GM21619 (cell line): Measurements from ENCODE around the gene SHANK1.

ENCODE experiments used
- ATAC-seq: cut with Tn5 transposase; IDR thresholded peaks from one replicate; pipeline ENCODE4 v1.9.1; 2021; ENCODE audit not compliant: unreplicated experiment

The SHANK1 gene

GRCh38 chr19:50729894-50730293, 10.3 kb upstream of the SHANK1 start:
- ATAC-seq = no peak

DNA sequence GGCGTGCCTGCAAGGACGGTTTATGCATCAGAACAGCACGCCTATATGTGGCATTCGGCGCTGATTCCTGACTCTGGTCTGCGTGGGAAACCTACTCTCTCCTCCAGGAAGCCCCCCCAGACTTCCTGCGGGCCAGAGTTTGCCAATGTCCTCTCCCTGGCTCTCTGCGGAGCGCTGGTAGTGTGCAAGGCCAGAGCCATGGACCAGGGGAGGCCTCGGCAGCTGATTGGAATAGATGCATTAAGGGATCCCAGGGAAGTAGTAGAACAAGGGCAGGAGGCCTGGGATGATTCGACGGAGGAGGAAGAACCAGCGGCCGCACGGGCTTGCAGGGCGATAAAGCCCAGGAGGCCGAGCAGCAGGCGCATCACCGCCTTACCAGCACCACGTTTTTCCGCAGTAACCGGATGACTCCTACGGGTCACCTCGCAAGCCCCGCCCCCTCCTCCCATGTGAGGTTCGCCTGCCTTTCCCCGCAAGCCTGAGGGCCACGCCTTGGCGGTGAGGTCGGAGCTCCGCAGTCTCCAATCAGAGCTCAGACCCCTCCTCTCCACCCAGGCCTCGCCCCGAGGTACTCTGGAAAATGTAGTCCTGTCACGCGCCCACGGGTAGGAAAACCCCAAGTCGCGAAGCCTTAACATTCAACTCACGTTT, 8.6 kb upstream of the SHANK1 start:
- ATAC-seq = no peak

DNA sequence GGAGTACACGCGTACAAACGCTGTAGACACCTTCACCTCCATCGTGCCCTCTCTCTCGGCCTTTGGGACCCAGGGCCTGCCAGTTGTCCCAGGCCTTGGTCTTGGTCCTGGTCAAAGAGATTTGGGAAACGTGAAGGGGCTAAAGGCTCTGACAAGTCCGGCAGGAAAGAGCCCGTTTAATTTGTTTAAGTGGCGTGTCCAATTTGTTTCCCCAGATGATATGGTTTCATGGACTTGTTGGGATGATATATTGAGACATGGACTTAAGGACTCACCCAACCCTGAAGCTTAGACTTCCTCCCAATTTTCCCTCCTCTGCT, 6.3 kb upstream of the SHANK1 start:
- ATAC-seq = no peak

DNA sequence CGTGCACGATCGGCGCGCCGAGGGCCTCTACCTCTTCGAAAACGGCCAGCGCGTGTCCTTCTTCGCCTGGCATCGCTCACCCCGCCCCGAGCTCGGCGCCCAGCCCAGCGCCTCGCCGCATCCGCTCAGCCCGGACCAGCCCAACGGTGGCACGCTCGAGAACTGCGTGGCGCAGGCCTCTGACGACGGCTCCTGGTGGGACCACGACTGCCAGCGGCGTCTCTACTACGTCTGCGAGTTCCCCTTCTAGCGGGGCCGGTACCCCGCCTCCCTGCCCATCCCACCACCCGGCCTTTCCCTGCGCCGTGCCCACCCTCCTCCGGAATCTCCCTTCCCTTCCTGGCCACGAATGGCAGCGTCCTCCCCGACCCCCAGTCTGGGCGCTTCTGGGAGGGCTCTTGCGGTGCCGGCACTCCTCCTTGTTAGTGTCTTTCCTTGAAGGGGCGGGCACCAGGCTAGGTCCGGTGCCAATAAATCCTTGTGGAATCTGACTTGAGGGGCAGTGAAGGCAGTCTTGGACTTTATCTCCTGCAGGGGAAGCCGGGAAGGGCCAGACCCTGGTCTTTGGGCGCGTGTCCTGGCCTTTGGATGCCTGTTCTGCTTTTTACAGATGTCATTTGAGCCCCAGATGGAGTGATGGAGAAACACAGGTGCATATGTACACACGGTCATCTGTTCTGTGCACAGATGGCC, 5.8 kb upstream of the SHANK1 start:
- peak; percentile 24 for ATAC-seq

DNA sequence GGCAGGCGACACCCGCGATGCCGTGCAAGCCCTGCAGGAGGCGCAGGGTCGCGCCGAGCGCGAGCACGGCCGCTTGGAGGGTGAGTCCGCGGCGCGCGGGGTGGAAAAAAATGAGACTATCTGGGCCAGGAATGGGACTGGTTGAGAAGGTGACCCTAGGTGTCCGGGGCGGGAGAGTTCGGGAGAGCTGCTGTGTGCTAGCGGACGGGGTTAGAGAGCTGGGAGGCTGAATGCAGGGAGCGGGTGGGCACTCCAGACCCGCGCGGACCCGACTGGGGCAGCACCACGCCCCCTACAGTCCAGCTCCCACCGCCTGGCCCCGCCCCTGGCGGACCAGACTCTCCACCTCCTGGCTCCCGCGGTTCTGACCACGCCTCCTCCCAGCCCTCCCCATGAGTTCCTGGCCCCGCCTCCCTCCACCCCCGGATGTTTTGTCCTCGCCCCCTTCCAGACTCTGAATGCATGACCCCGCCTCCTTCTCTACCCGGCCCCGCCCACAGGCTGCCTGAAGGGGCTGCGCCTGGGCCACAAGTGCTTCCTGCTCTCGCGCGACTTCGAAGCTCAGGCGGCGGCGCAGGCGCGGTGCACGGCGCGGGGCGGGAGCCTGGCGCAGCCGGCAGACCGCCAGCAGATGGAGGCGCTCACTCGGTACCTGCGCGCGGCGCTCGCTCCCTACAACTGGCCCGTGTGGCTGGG, 5.1 kb upstream of the SHANK1 start:
- ATAC-seq = peak; percentile 64

DNA sequence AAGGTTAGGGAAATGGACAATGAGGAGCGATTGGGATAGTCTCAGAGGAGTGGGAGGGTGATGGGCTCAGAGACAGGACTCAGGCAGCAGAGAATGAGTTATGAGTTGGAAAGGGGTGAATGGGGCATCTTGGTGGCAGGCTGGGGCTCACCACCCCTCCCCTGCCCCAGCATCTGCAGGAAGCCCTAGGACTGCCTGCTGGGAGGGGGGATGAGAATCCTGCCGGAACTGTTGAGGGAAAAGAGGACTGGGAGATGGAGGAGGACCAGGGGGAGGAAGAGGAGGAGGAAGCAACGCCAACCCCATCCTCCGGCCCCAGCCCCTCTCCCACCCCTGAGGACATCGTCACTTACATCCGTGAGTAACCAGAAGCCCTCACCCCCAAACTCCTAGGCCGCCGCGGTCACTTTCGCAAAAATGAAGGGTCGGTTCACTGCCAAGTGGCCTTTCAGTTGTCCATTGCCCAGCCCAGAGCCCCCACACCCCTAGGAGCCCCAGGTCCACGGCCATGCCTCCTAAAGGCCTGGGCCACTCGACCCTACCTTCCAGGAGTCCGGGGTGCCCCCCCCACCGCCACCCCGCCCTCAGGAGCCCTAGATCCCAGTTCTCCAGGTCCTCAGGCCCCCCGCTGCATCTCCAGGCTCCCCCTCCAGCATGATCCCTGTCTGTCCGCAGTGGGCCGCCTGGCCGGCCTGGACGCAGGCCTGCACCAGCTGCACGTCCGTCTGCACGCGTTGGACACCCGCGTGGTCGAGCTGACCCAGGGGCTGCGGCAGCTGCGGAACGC, 4.3 kb upstream of the SHANK1 start:
- ATAC-seq = no peak

- no peak for ATAC-seq
Measured at GRCh38 chr19:50723069-50723468, 3.5 kb upstream of the SHANK1 start, which contains the start of gene CLEC11A. Gene CLEC11A (plus strand): TSS chr19:50723364. CDS start chr19:50723526, 162 bp downstream.

GRCh38 chr19:50722201-50723013, 2.8 kb upstream of the SHANK1 start:
- no peak for ATAC-seq

DNA sequence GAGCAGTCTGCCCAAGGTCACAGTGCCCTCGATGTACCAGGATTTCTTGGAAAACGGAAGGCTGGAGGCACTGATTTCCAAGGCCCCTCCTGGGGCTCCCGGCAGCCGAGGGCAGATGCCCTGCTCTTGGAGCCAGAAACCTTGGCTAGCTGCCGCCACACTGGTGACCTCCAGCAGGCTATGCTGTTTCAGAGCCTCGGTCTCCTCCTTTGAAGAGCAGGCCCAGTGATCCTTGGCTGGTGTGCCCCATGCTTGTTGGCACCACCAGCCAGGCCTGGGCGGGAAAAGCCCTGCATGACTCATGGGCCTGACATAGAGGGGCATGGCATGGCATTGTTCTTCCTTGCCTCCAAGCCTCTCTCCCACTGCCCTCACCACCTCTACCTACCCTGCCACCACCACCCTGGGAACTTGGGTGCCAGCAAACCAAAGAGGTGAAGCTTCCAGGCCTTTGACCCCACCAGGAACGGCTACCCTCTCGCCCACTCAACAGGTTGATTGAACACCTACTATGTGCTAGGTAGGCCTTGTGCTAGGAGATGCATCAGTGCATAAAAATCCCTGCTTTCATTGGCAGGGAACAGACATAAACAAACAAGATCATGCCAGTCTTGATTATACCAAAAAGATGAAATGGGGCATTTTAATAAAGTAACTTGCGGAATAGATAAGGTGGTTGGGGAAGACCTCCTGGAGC, 2.0 kb upstream of the SHANK1 start:
- no peak for ATAC-seq

DNA sequence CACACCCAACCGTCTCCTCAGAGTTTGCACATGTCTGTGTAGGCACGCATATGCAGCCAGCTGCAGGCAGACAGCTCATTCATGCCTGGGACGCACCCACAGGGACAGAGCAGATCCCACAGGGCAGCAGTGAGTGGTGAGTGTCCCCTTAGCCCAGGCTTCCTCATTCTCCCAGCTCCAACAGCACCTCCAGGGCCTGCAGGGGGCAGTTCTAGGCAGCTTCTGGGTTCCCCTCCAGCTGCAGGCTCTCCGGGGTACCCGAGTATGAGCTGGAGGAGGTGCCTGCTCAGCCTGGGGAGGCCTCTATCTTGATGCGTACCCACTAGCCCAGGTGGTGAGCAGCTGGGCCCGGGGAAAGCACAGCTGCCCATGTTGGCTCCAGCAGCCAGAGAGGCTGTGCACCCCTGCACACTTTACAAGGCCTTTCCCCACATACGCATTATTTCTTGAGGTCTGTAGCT, 1.3 kb upstream of the SHANK1 start:
- no peak for ATAC-seq

- no peak for ATAC-seq
Measured at GRCh38 chr19:50720181-50720920, 749 bp upstream of the SHANK1 start.

DNA sequence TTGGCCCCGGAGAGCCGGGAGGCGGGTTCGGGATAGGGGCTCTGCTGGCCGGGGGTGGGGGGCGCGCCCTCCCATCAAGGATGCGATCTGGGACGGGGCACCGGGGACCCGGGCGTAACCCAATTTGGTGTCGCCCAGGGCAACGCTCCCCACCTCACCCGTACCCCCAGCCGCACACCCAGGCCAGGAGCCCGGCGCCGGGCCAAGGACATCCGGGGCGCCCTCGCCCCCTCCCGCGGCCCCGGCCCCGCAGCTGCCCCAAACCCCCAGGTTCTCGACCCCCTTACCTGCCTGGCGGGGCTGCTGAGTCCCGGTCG, 525 bp downstream of the SHANK1 start:
- no peak for ATAC-seq

GRCh38 chr19:50718255-50719118, 1.1 kb downstream of the SHANK1 start:
- ATAC-seq = no peak

- no peak for ATAC-seq
Measured at GRCh38 chr19:50717891-50718254, 1.7 kb downstream of the SHANK1 start.

DNA sequence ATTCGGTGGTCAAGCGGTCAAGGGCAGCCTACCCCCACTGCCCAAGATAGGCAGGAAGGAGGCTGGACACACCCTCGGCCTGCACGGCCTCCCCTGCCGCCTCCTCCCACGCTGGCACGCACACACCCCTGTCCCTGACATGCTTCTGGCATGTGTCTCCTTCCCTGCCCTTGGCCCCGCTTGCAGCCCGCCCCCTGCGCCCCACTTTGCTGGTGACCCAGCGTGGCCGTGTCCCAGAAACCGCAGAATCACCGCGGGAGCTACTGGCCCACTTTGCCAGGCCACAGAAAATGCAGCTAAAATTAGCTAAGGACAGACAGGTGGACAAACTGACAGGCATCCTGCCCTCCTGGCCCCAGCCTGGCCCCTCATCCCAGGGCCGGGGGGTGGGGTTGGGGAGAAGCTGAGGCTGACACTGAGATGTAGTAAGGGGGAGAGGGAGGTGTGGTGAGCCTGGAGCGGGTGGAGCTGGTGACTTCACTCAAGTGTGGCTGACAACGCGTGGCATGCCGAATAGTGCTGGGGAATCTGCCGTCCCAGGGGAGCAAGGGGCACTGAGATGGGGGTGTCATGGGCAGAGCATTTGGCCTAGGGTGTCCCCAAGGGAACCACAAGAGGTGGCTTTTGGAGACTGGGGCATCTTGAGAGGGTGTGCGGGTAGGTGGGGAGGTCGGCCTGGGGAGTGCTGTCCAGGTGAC, 2.4 kb downstream of the SHANK1 start:
- no peak for ATAC-seq

DNA sequence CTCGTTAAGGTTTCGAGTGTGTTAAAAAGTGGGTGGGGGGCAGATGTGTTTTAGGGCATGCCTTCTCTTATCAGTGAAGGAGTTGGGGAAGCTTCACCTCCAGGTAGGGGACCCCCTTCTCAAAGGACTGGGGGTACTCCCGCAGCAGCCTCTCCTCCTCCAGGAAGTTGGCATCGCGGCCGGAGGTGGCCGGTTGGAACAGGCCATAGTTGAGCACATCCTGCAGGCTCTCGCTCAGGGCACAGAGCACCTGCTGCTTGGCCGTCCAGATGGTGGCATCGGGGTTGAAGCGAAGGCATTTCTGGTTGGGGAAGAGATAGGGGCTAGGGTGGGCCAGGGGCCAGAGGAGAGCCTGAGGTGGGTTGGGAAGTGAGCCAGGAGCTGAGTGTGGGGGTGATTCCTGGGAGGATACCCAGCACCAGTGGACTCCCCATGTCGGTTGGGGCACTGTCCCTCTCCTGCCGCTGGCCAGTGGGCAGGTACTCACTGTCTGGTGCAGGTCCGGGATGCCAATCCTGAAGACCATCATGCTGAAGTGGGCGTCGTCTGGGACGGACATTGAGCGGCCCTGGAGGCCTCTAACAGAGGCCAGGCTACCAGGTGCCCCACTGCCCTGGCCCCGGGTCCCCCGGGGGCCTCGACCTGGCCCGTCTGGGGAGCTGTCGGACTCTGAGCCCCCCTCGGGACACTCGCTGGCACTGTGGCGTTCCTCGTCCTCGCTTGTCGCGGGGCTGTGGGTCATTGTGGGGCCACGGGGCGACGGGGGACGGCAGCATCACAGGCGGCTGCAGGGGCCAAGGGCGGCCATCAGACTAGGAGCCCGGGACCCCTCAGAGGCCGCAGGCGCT, 3.2 kb downstream of the SHANK1 start:
- ATAC-seq = no peak
